ENCODE measurements around the gene ACER1. TPM values are rescaled to one million over a fixed set of nuclear protein-coding genes. Genes with fewer than 3 reads are reported as not detected.
"Not testable (repeated sequence)": the region's sequence is repeated elsewhere in the genome, so short reads cannot be mapped to it uniquely, and the experiment has no call there.

ACER1 gene
- total RNA-seq, 1 experiment from 2014 or later = not detected

DNA sequence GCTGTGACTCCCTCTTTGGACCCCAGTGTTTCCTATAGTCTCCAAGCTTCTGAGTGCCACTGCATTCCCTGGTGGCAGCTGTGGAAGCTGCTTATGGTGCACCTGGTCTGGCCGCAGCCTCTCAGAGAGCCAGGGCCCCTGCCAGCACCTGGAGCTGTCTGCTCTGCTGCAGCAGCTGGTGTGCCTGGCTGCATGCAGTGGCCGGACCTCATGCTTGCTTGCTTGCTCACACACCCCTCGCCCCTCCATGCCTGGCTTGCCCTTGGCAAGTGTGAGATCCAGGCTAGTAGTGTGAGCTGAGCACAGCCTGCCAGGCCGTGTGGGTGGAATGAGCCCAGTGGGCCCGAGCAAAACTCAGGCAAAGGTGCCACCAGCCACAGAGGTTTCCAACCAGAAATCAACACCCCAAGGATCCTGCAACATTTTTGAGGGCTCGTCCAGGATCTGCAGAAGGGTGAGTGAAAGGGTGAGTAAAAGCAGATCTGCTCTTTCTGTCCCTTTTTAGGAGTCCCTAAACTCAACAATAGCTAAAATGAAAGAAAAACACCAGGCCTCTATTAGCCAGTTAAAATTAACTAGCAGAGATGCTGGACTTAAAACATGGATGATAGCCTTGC, 46.0 kb downstream of the ACER1 start:
- no peaks in the 10 kb centered on the region; the same call in none of the 2 replicates for H3K9me3 ChIP-seq (replicated peaks)

DNA sequence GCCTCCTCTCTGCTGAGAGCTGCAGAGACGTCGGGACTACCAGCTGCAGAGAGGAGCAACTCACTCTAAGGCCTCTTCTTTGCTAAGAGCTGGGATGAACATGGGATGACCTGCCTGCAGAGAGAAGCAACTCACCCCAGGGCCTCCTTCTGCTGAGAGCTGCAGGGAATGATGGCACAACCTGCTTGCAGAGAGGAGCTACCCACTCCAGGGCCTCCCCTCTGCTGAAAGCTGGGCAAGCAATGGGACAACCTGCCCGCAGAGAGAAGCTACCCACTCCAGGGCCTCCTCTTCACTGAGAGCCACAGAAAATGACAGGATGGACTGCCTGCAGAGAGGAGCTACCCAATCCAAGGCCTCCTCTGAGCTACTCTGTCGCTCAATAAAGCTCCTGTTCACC, 46.7 kb downstream of the ACER1 start:
- H3K4me3 ChIP-seq = no peak overlapping the region
- DNase-seq = no peak
- H3K27ac ChIP-seq = no peak overlapping the region
- no peaks in the 10 kb centered on the region for H3K27me3 ChIP-seq
- no peaks in the 10 kb centered on the region for H3K4me1 ChIP-seq
- no peaks in the 10 kb centered on the region for H3K36me3 ChIP-seq
- H3K9me3 ChIP-seq (replicated peaks) = no peaks in the 10 kb centered on the region; the same call in 1 of the 2 replicates

More for the DNA sequence above, 46.0 kb downstream of the ACER1 start:
- Histone ChIP-seq H3K4me3 (no peak overlapping the region), H3K36me3 (no peaks in the 10 kb centered on the region), H3K27me3 (no peaks in the 10 kb centered on the region), H3K27ac (no peak overlapping the region), H3K4me1 (no peaks in the 10 kb centered on the region)
- no peak for DNase-seq

DNA sequence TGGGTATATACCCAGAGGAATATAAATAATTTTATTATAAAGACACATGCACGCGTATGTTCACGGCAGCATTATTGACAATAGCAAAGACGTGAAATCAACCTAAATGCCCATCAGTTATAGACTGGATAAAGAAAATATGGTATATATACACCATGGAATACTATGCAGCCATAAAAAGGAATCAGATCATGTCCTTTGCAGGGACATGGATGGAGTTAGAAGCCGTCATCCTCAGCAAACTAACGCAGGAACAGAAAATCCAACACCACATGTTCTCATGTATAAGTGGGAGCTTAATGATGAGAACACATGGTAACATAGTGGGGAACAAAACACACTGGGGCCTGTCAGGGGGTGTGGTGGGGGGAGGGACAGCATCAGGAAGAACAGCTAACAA, 51.0 kb downstream of the ACER1 start:
- H3K27me3 ChIP-seq; H3K9me3 ChIP-seq (replicated peaks); H3K36me3 ChIP-seq; H3K4me1 ChIP-seq; H3K4me3 ChIP-seq; H3K27ac ChIP-seq; DNase-seq: not testable (repeated sequence)

DNA sequence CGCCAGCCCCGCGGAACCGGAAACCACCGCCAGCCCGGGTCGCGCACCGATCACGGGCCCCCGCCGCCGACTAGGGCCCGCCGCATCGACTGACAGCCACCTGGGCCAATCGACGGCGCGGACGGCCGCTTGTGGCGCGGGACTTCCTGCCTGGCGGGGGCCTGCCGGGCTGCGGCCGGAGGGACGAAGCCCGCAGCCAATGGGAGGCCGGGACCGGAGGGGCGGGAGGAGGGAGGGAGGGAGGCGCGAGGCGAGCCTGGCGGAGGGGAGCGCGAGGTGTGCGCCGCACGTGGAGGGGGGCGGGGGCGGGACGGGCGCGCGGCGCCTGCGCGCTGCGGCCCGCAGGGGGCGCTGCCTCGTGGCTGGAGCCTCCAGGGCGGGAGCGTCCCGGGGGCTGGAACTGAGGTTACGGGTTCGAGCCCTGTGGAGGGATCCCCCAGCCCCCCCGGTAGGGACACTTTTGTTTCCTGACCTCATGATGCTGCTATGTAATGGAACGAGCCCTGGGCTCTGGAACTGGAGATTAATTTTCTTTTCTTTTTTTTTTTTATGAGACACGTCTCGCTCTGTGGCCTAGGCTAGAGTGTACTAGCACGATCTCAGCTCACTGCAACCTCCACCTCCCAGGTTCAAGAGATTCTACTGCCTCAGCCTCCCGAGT, 53.4 kb downstream of the ACER1 start, which contains the start of gene MLLT1:
Gene MLLT1 (minus strand): TSS at position 45 of the 661 bp plus-strand sequence. CDS start 191 bp downstream, outside the sequence.
- H3K4me3 ChIP-seq = peak within 1 kb of the TSS; percentile 80
- peak; percentile 95 to 96 for DNase-seq
- H3K9me3 ChIP-seq (replicated peaks) = no peaks in the 10 kb centered on the region; the same call in 1 of the 2 replicates
- peaks cover 2% of the 10 kb centered on the region; the same call in 1 of the 2 replicates for H3K4me1 ChIP-seq
- no peaks in the 10 kb centered on the region for H3K36me3 ChIP-seq
- H3K27me3 ChIP-seq = no peaks in the 10 kb centered on the region
- H3K27ac ChIP-seq = peak within 1 kb of the TSS; percentile 22; the same call in 1 of the 2 replicates

DNA sequence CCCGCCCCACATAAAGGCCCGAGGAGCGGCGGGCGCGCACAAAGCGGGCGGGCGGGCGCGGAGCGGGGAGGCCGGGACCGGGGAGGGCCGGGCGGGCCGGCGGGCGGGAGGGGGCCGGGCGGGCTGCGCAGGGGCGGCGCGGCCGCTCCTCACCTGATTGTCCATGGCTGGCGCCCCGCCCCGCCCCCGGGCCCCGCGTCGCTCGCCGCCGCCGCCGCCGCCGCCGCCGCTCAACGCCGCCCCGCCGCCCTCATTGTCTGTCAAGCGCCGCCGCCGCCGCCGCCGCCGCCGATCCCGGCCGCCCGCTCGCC, 53.8 kb downstream of the ACER1 start:
- no peak for DNase-seq
- Histone ChIP-seq H3K27ac (peak overlapping the region; percentile 22; the same call in 1 of the 2 replicates), H3K4me3 (peak overlapping the region; percentile 80), H3K36me3 (no peaks in the 10 kb centered on the region), H3K4me1 (peaks cover 2% of the 10 kb centered on the region; the same call in 1 of the 2 replicates), H3K27me3 (no peaks in the 10 kb centered on the region), H3K9me3 (replicated peaks) (no peaks in the 10 kb centered on the region; the same call in 1 of the 2 replicates)

DNA sequence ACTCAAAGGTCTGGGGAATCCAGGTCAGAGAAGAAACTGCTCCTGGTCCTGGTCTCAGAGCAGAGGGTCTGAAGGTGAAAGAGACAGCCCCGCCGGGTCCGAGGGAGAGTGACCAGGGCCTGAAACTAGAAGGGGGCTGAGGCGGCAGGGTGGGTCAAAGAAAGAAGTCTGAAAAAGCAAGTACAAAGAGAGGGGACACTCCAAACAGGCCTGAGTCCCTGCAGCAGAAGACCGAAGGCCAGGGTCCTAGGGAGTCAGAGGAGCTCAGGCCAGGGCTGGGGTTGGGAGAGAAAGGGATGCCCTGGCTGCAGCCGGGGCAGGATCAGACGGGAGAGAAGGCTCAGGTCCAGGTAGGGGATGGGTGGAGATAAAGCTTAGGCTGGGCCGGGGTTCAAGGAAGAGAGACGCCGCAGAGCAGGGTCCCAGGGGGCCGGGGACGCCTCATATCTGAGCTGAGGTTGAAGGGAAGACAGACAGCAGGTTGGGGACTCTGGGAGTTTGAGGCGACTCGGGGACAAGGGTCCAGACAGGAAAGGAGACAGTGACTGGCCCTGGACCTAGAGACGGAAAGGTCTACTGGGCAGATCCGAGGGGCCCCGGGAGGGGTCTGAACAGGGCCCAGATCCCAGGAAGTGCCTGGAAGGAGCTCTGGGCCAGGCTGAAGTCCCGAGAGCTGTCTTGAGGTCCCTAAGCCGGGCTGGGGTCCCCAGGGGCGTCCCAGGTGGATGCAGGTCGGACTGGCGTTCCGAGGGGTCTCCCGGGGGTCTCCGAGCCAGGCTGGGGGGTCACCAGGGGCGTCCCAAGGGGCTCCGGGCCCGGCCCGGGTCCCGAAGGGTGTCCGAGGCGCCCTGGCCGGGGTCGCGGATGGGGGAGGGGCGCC, 54.4 kb downstream of the ACER1 start:
- Histone ChIP-seq H3K9me3 (replicated peaks) (no peaks in the 10 kb centered on the region; the same call in 1 of the 2 replicates), H3K4me3 (peak overlapping the region; percentile 80), H3K27ac (peak overlapping the region; percentile 22; the same call in 1 of the 2 replicates), H3K36me3 (no peaks in the 10 kb centered on the region), H3K4me1 (peaks cover 2% of the 10 kb centered on the region; the same call in 1 of the 2 replicates), H3K27me3 (no peaks in the 10 kb centered on the region)
- peak in 1 of 2 experiments; percentile 23 for DNase-seq

DNA sequence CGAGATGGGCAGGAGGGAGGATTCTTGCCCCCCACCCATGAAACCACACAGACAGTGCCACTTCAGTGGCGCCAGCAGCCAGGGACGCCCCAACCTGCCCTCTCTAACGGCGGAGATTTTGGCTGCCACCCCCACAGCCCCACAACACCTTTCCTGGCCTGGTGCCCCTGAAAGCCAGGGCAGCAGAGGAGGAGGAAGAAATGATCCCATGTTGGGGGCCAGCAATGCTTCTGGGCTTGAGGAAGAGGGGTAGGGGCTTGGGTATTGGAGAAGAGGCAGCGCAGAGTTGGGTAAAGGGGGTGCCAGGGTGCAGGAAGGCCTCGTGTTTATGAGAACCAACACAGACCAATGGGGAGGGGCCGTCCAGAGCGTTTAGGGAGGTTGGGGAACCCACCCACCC, 55.4 kb downstream of the ACER1 start:
- Histone ChIP-seq H3K4me3 (no peak overlapping the region), H3K9me3 (replicated peaks) (no peaks in the 10 kb centered on the region; the same call in 1 of the 2 replicates), H3K27ac (no peak overlapping the region), H3K27me3 (no peaks in the 10 kb centered on the region), H3K36me3 (no peaks in the 10 kb centered on the region), H3K4me1 (peaks cover 2% of the 10 kb centered on the region; the same call in 1 of the 2 replicates)
- no peak for DNase-seq

DNA sequence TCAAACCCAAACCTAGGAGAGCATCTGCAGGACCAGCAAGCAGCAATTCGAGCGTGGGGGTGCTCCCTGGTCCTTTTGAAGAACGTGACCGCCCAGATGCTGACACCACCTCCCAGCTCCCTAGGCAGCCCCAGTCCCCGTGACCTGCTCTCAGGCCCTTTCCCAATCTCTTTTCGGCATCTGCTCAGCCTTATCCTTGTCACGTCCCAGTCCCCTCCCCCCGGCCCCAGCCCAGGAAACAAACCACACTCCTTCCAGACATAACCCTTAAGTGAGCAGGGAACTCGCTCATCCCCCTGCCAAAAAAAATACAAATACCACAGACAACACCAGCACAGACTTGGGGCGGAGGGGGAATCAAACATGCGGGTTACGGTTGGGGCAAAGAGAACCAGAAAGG, 57.0 kb downstream of the ACER1 start:
- DNase-seq = no peak
- no peak overlapping the region for H3K27ac ChIP-seq

DNA sequence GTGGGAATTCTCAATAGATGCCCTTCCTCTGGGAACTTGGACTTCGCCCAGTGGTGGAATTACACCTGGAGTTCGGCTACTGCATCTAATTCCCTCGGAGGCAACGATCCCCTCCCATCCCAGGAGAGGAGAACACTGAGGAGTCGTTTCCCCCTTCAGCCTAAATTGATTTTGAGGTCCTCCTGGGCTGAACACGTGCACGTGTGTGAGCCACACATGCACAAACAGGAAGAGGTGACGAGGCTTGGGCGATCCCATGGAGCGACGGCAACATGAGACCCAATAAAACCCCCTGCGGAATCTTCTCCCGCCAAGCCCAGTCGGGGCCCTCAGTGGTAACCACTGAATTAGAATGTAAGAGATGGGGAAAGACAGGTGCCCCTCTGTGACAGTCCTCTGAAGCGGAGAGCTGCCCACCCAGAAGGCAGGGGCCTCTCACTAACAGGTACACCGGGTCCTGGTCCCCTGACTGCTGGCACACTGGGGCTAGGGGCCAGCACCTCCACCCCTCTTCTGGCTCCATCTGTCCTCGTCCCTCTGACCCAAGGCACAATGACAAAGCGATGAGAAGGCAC, 58.2 kb downstream of the ACER1 start:
- Histone ChIP-seq H3K4me1 (peaks cover 2% of the 10 kb centered on the region; the same call in 1 of the 2 replicates), H3K4me3 (no peak overlapping the region), H3K36me3 (no peaks in the 10 kb centered on the region), H3K27ac (no peak overlapping the region), H3K9me3 (replicated peaks) (no peaks in the 10 kb centered on the region), H3K27me3 (no peaks in the 10 kb centered on the region)
- peak; percentile 20 to 53 for DNase-seq

More for the DNA sequence above, 57.0 kb downstream of the ACER1 start:
- peaks cover 2% of the 10 kb centered on the region; the same call in 1 of the 2 replicates for H3K4me1 ChIP-seq
- no peaks in the 10 kb centered on the region for H3K36me3 ChIP-seq
- H3K9me3 ChIP-seq (replicated peaks) = no peaks in the 10 kb centered on the region; the same call in 1 of the 2 replicates
- no peak overlapping the region for H3K4me3 ChIP-seq
- no peaks in the 10 kb centered on the region for H3K27me3 ChIP-seq

DNA sequence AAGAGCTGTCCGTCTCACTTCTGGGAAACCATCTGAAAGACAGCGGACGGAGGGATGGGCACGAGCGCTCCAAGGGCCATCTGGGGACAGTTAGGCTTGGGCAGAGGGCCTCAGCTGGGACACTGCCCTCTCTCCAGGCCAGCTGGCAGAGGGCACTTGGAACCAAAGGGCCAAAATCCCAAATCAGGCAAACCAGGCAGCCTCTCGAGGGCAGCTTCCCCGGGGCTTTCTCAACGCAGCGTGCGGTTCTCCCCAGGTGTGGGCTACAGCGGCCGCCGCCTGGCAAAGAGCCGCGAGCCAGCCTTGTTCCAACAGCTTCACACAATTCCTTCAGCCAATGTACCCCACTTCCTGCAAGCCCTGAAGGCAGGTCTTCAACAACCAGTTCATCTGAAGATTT, 58.7 kb downstream of the ACER1 start:
- Histone ChIP-seq H3K4me3 (no peak overlapping the region), H3K9me3 (replicated peaks) (no peaks in the 10 kb centered on the region), H3K27ac (no peak overlapping the region), H3K4me1 (peaks cover 2% of the 10 kb centered on the region; the same call in 1 of the 2 replicates), H3K36me3 (no peaks in the 10 kb centered on the region), H3K27me3 (no peaks in the 10 kb centered on the region)
- DNase-seq = no peak

DNA sequence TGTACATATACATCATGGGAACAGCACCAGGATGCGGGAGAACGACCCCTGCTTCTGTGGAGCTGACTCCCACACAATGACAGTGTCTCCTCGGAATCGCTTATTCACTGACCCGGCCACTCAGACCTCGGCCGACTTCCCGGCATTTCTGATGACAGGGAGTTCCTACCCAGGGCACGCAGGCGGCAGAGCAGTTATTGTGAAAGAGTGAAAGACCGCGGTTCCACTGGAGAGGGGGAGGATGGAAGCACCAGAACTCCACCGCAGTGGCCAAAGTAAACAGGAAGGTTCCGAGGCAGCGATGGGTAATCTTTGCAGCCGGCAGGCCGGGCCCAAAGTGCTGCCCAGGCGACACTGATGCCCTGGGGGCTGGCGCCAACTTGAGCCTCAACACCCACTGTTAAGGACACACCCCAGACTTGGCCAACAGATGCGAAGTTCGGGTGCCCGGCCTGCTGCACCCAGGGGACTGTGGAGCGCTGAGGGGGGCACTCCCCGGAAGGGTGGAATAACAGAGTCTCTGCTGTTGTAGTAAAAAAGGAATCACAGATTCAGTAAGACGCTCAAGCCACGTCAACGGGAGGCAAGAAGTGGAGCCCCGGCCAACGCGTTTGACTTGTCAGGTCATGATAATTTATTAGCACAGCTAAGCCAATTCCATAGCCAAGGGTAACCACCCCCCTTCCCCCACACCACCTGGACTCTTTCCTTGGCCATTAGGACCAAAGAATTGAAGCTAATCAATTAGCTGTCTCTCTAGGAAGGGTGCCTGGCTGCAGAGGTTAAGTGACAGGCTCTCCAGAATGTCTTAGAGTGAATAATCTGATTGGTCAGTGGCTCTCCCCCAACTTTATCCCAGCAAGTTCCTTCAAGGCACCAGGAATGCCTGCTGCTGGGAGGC, 59.5 kb downstream of the ACER1 start:
- no peak overlapping the region for H3K4me3 ChIP-seq
- no peaks in the 10 kb centered on the region; the same call in 1 of the 2 replicates for H3K36me3 ChIP-seq
- H3K4me1 ChIP-seq = peaks cover 2% of the 10 kb centered on the region; the same call in 1 of the 2 replicates
- no peaks in the 10 kb centered on the region for H3K9me3 ChIP-seq (replicated peaks)
- H3K27ac ChIP-seq = no peak overlapping the region
- H3K27me3 ChIP-seq = no peaks in the 10 kb centered on the region
- DNase-seq = no peak

DNA sequence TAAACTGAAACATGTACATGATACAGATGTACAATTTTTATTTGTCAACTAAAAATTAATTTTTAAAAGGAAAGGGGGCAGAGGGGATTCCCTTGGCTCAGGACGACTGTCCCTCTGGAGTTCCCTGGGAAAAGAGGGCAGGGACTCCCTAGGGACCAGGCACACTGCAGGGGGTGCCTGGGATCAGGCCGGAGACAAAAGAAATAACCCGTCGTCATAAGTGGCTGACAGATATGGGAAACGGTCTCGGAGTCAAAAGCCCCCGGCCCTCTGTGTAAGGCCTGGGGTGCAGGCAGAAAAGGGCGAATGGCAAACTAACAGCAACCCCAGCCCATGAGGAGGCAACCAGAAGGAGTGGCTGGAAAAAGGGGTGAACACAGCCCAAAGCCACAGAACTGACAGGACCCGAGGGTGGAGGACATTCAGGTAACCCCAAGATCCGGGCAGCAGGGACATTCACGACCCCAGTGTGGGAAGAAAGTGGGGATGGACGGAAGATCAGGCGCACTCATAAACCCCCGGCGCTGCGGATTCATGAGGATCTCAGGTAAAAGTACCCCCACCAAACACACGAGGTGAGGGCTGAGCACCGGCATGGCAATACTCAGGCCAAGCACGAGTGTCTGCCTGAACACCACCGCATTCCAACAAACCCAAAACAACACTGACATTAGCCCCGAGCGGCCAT, 60.4 kb downstream of the ACER1 start:
- Histone ChIP-seq H3K4me1 (peaks cover 2% of the 10 kb centered on the region; the same call in 1 of the 2 replicates), H3K36me3 (peaks cover 3% of the 10 kb centered on the region; the same call in 1 of the 2 replicates), H3K27ac (no peak overlapping the region), H3K27me3 (no peaks in the 10 kb centered on the region), H3K4me3 (no peak overlapping the region), H3K9me3 (replicated peaks) (no peaks in the 10 kb centered on the region)
- DNase-seq = no peak

DNA sequence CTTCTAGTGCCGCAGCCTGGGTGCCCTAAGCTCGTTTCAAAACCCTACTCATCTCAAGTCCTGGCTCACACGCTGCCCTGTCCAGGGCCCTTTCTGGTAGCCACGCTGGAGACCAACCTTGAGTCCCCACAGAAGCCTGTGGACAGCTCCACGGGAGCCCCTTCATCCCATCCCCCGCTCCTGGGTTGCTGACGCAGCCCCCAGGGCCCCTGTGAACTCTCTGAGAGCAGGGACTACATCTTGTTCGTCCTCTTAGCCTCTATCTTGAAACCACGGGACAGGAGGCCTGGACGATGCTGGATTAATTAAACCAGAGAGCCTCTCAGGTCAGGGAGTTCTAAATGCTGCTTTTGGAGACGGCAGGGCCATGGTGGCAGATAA, 61.0 kb downstream of the ACER1 start:
- no peak overlapping the region for H3K27ac ChIP-seq
- H3K4me3 ChIP-seq = no peak overlapping the region
- peaks cover 2% of the 10 kb centered on the region; the same call in 1 of the 2 replicates for H3K4me1 ChIP-seq
- DNase-seq = no peak
- H3K36me3 ChIP-seq = peaks cover 7% of the 10 kb centered on the region
- H3K27me3 ChIP-seq = no peaks in the 10 kb centered on the region
- H3K9me3 ChIP-seq (replicated peaks) = no peaks in the 10 kb centered on the region

All from SJCRH30 (cell line).